Measurements from ENCODE around the gene SMG6. TPM values are rescaled to one million over a fixed set of nuclear protein-coding genes. Genes with fewer than 3 reads are reported as not detected.

The SMG6 gene
- total and polyA plus RNA-seq, 2 of the 8 experiments (the other 6 are each of a cell fraction or from before 2014, with no cell fraction given) = 18.5 to 25.2 TPM

- ChIA-PET POLR2A (ENCODE audit: partially characterized antibody) (interaction anchor here (1.0 to 2.0 kb wide), 2 partner anchors 22 to 23 kb away, joined by 3 to 4 read pairs; partner anchors contain the start of gene TSR1), CTCF (ENCODE audit: partially characterized antibody) (interaction anchor here (0.6 to 1.1 kb wide), 2 partner anchors 35 to 40 kb away, joined by 3 read pairs; no protein-coding TSS in a partner anchor)
- H3K23me2 ChIP-seq (ENCODE audit: low read depth, low read length) = no peaks in the 10 kb centered on the region
- H4K8ac ChIP-seq (ENCODE audit: extremely low read depth, insufficient read depth, low read length) = no peak overlapping the region
- FAIRE-seq (no peak), DNase-seq (ENCODE audit: low read depth in 1 of 2, low spot score in 2 of 2) (no peak)
- no peaks in the 10 kb centered on the region for H3K4me1 ChIP-seq (replicated peaks in 1 of 4; ENCODE audit: control insufficient read depth in 3 of 4, insufficient read depth in 4 of 4, low read length in 3 of 4)
- H3K56ac ChIP-seq (replicated peaks; ENCODE audit: insufficient read length, low read depth, low read length) = no peak overlapping the region
- no peaks in the 10 kb centered on the region for H3K27me3 ChIP-seq (replicated peaks in 1 of 4; ENCODE audit: control insufficient read depth in 3 of 4, extremely low read depth in 1 of 4, insufficient read depth in 3 of 4, low read length in 3 of 4)
- no peak overlapping the region for H3K14ac ChIP-seq (ENCODE audit: insufficient read length)
- WGBS, 2 experiments (ENCODE audit: extremely low coverage in 1 of 2, insufficient coverage in 1 of 2, insufficient read length in 1 of 2, insufficient replicate concordance in 2 of 2, low coverage in 1 of 2, low lambda C conversion rate in 2 of 2, missing lambda C conversion rate in 1 of 2) = 94% methylated on average over 5 of the region's 5 CpGs; no CpG with 5 or more reads in 1 of the 2 experiments
- no peak overlapping the region for H2AFZ ChIP-seq (ENCODE audit: low read length)
- H4K91ac ChIP-seq (replicated peaks; ENCODE audit: insufficient read length, low read length) = no peak overlapping the region
- H2BK5ac ChIP-seq (ENCODE audit: low read depth, low read length) = no peak overlapping the region
- no peak overlapping the region for H3K4me2 ChIP-seq (ENCODE audit: insufficient read depth in 1 of 2, low read depth in 2 of 2, low read length in 2 of 2)
- no peak overlapping the region for H3K23ac ChIP-seq (ENCODE audit: insufficient read length)
- H3K4ac ChIP-seq (replicated peaks; ENCODE audit: insufficient read length, low read depth, low read length) = no peak overlapping the region
- no peak overlapping the region for H4K5ac ChIP-seq (ENCODE audit: insufficient read length, low read depth, low read length)
- H3K36me3 ChIP-seq (ENCODE audit: control insufficient read depth in 2 of 4, insufficient read depth in 4 of 4, low read length in 3 of 4) = no peaks in the 10 kb centered on the region
- H2BK15ac ChIP-seq (ENCODE audit: low read length) = no peak overlapping the region
- H3K9ac ChIP-seq (replicated peaks in 1 of 4; ENCODE audit: extremely low read depth in 1 of 4, low read depth in 3 of 4, low read length in 3 of 4) = no peak overlapping the region
- no peaks in the 10 kb centered on the region for H3K79me1 ChIP-seq (ENCODE audit: low read depth, low read length)
- no peaks in the 10 kb centered on the region for H4K20me1 ChIP-seq (replicated peaks in 1 of 2; ENCODE audit: control insufficient read depth in 1 of 2, insufficient read depth in 2 of 2, low read length in 2 of 2)
- no peaks in the 10 kb centered on the region for H3K79me2 ChIP-seq (ENCODE audit: control insufficient read depth in 1 of 2, insufficient read depth in 2 of 2, low read length in 2 of 2)
- H2AK5ac ChIP-seq (ENCODE audit: low read depth, low read length) = no peak overlapping the region
- H3K9me3 ChIP-seq (ENCODE audit: insufficient read depth in 2 of 2, low read depth in 1 of 2, low read length in 1 of 2) = no peaks in the 10 kb centered on the region
- no peak overlapping the region for H2BK12ac ChIP-seq (ENCODE audit: low read depth, low read length)
- no peak overlapping the region for H3K4me3 ChIP-seq (ENCODE audit: extremely low read depth in 1 of 4, insufficient read depth in 2 of 4, low read depth in 3 of 4, low read length in 4 of 4)
- no peak for TF ChIP-seq TAF1 (IDR thresholded peaks at IDR 0.05; ENCODE audit: low read depth, low read length)
- TF ChIP-seq TCF12 (IDR thresholded peaks at IDR 0.05; ENCODE audit: low read depth, low read length) = no peak
- TF ChIP-seq SRF (IDR thresholded peaks at IDR 0.05; ENCODE audit: low read depth, low read length) = no peak
- TF ChIP-seq CEBPB (IDR thresholded peaks at IDR 0.05; ENCODE audit: low read depth, low read length) = no peak
- no peak for TF ChIP-seq SIX5 (IDR thresholded peaks at IDR 0.05; ENCODE audit: low read depth, low read length)
- no peak for TF ChIP-seq SAP30 (IDR thresholded peaks at IDR 0.05; ENCODE audit: insufficient read depth, insufficient replicate concordance, low read length)
- TF ChIP-seq CBX8 (IDR thresholded peaks at IDR 0.05; ENCODE audit: borderline replicate concordance, low read depth, low read length) = no peak
- no peak for TF ChIP-seq KDM4A (IDR thresholded peaks at IDR 0.05; ENCODE audit: low read depth, low read length, severe bottlenecking)
- no peak for TF ChIP-seq POU5F1 (IDR thresholded peaks at IDR 0.05; ENCODE audit: low read depth, low read length)
- TF ChIP-seq EGR1 (IDR thresholded peaks at IDR 0.05; ENCODE audit: borderline replicate concordance, low read depth, low read length) = no peak
- no peak for TF ChIP-seq MAFK (IDR thresholded peaks at IDR 0.05; ENCODE audit: low read depth, low read length)
- TF ChIP-seq CTBP2 (IDR thresholded peaks at IDR 0.05; ENCODE audit: borderline replicate concordance, insufficient read depth, insufficient read length, low read length) = no peak
- TF ChIP-seq YY1 (IDR thresholded peaks at IDR 0.05; ENCODE audit: low read depth, low read length) = no peak
- H2BK20ac ChIP-seq (ENCODE audit: low read length) = no peak overlapping the region
- no peak overlapping the region for H2BK120ac ChIP-seq (replicated peaks; ENCODE audit: low read depth, low read length)
- H3K18ac ChIP-seq (ENCODE audit: extremely low read depth, low read length) = no peak overlapping the region
- no peak overlapping the region for H3K27ac ChIP-seq (ENCODE audit: low read depth, low read length)
These were observed 9.2 kb upstream of the SMG6 start for GRCh38 chr17:2312736-2313135.
